HEK293T (cell line): ENCODE results near the gene CFAP45.

Source experiments
- BHLHE40 ChIP-seq: fragments of 450-650 bp; IDR thresholded peaks from 2 replicates; pipeline ENCODE4 v1.6.1; 2016; ENCODE audit warnings: mild to moderate bottlenecking, moderate library complexity, borderline replicate concordance
- CTBP1 ChIP-seq: fragments of 450-650 bp; IDR thresholded peaks from 2 replicates; pipeline ENCODE4 v1.6.1; 2016; ENCODE audit warnings: borderline replicate concordance
- ELF4 ChIP-seq: fragments of 450-650 bp; IDR thresholded peaks from 2 replicates; pipeline ENCODE4 v1.6.1; 2017; ENCODE audit warnings: antibody characterized with exemption
- FOXK2 ChIP-seq: fragments of 450-650 bp; IDR thresholded peaks from 2 replicates; pipeline ENCODE4 v1.6.1; 2016; ENCODE audit warnings: mild to moderate bottlenecking
- FOXM1 ChIP-seq: fragments of 450-650 bp; IDR thresholded peaks from 2 replicates; pipeline ENCODE4 v1.6.1; 2017; ENCODE audit warnings: mild to moderate bottlenecking, borderline replicate concordance
- HDGF ChIP-seq: fragments of 450-650 bp; IDR thresholded peaks from 2 replicates; pipeline ENCODE4 v1.6.1; 2017; ENCODE audit warnings: antibody characterized with exemption, borderline replicate concordance
- L3MBTL2 ChIP-seq: fragments of 450-650 bp; conservative IDR thresholded peaks from 2 replicates; pipeline ENCODE4 v1.6.1; 2016; ENCODE audit warnings: mild to moderate bottlenecking
- LEF1 ChIP-seq: fragments of 450-650 bp; IDR thresholded peaks from 2 replicates; pipeline ENCODE4 v1.6.1; 2017; ENCODE audit warnings: mild to moderate bottlenecking, borderline replicate concordance
- SUZ12 ChIP-seq: fragments of 450-650 bp; IDR thresholded peaks from 2 replicates; pipeline ENCODE4 v1.6.1; 2016; ENCODE audit warnings: mild to moderate bottlenecking
- TARDBP ChIP-seq: fragments of 450-650 bp; IDR thresholded peaks from 2 replicates; pipeline ENCODE4 v1.6.1; 2016
- TF ChIP-seq, protein P1 (sequence below): fragments of 450-650 bp; IDR thresholded peaks from 2 replicates; pipeline ENCODE4 v1.6.1; 2016

DNA sequence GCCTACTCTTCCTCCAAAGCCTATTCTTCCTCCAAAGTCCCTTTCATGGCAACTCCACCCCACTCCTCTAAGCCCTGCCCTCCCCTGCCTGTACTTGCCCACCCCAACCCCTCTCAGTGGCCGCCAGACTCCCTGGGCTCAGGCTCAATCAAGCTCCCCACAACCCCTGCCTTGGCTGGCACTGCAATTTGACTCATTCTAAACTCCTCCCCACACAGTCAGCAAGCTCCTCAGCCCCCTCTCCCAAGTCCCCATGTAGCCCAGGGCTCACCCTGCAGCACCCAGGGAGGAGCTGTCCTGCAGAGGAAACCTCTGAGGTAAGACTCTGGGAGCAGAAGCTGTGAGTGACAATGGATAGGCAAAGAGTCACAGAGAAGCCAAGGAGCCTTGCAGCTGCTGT lies 33.9 kb downstream of the CFAP45 start:
- TF ChIP-seq, protein P1, sequence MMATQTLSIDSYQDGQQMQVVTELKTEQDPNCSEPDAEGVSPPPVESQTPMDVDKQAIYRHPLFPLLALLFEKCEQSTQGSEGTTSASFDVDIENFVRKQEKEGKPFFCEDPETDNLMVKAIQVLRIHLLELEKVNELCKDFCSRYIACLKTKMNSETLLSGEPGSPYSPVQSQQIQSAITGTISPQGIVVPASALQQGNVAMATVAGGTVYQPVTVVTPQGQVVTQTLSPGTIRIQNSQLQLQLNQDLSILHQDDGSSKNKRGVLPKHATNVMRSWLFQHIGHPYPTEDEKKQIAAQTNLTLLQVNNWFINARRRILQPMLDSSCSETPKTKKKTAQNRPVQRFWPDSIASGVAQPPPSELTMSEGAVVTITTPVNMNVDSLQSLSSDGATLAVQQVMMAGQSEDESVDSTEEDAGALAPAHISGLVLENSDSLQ = no peak
- TF ChIP-seq LEF1 (no peak), SUZ12 (no peak), FOXM1 (no peak), ELF4 (no peak), HDGF (no peak), CTBP1 (no peak), FOXK2 (no peak), BHLHE40 (no peak), TARDBP (no peak), L3MBTL2 (no peak)
